Stimulated activated CD8-positive, alpha-beta memory T cell treated with anti-CD3 and anti-CD28 coated beads, Interleukin-7, amount 100 ng/mL, for 24 hours (primary cell): Measurements from ENCODE around the gene MUC4.

ENCODE experiments used
- DNase-seq: peaks from one replicate; pipeline ENCODE4 v3.0.0-alpha.2; 2020; ENCODE audit warnings: low read depth

The MUC4 gene

GRCh38 chr3:195699860-195700259 is 111.9 kb downstream of the MUC4 start:
- no peak for DNase-seq

DNA sequence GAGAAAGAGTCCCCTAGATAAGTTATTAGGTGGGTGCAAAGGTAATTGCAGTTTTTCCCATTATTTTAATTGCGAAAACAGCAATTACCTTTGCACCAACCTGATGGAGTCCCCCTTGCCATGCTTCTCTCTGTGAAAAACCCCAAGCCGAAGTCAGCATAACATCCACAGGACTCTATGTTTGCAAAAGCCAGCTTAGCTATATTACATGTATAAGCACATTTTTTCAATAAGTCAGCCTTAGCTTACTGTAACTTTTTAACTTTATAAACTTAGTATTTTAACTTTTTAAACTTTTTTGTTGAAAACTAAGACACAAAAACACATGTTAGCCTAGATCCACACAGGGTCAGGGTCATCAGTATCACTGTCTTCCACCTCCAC is 112.3 kb downstream of the MUC4 start:
- no peak for DNase-seq

- no peak for DNase-seq
Measured at GRCh38 chr3:195698647-195699387, 112.9 kb downstream of the MUC4 start.

GRCh38 chr3:195698325-195698646 is 113.4 kb downstream of the MUC4 start:
- DNase-seq: no peak

GRCh38 chr3:195697582-195698324 is 114.0 kb downstream of the MUC4 start:
- DNase-seq: no peak
